ENCODE measurements around the gene SLC4A8. TPM values are rescaled to one million over a fixed set of nuclear protein-coding genes. Genes with fewer than 3 reads are reported as not detected.
A peak's percentile ranks its signal among the peaks of the same experiment; 100 is the strongest.

SLC4A8 gene
- total RNA-seq, 2 experiments from 2014 or later: 1.0 to 6.7 TPM

GRCh38 chr12:51517316-51517715 lies 92.7 kb downstream of the SLC4A8 start:
- Histone ChIP-seq H3K36me3 (ENCODE audit: insufficient read depth, low read length) (no peaks in the 10 kb centered on the region), H3K9me2 (ENCODE audit: insufficient read depth, low read length) (no peaks in the 10 kb centered on the region), H4K20me1 (ENCODE audit: insufficient read depth, low read length) (no peaks in the 10 kb centered on the region), H2AFZ (ENCODE audit: low read length) (no peak overlapping the region), H3K27ac (ENCODE audit: low read depth, low read length, poor library complexity, severe bottlenecking) (no peak overlapping the region), H3K4me3 (ENCODE audit: low read depth, low read length, poor library complexity, severe bottlenecking) (no peak overlapping the region), H3K9me3 (ENCODE audit: low read length) (no peaks in the 10 kb centered on the region), H3K79me2 (ENCODE audit: insufficient read depth, low read depth, low read length) (no peaks in the 10 kb centered on the region), H3K4me1 (ENCODE audit: insufficient read depth, low read length, poor library complexity, severe bottlenecking) (no peaks in the 10 kb centered on the region), H3K4me2 (ENCODE audit: low read length) (no peak overlapping the region)
- no TSS peak for BruUV-seq (replicated peaks)
- ChIA-PET CTCF (ENCODE audit: unreplicated experiment) (no interaction called here), POLR2A (no interaction called here)
- intact Hi-C loops (cut with micrococcal nuclease; ENCODE audit: unreplicated experiment): no loop called here
- no peak for DNase-seq (ENCODE audit: low spot score)
- TF ChIP-seq CTCF (conservative IDR thresholded peaks at IDR 0.05; ENCODE audit: low read length) (no peak), EZH2phosphoT487 (IDR thresholded peaks at IDR 0.05; ENCODE audit: borderline replicate concordance, low read depth, low read length) (no peak)

GRCh38 chr12:51517800-51518199 lies 93.2 kb downstream of the SLC4A8 start:
- TF ChIP-seq EZH2phosphoT487 (IDR thresholded peaks at IDR 0.05; ENCODE audit: borderline replicate concordance, low read depth, low read length) (no peak), CTCF (conservative IDR thresholded peaks at IDR 0.05; ENCODE audit: low read length) (peak; percentile 40; the same call in 1 of the 2 replicates)
- peak; percentile 8 for DNase-seq (ENCODE audit: low spot score)
- H2AFZ ChIP-seq (ENCODE audit: low read length): no peak overlapping the region
- H3K79me2 ChIP-seq (ENCODE audit: insufficient read depth, low read depth, low read length): no peaks in the 10 kb centered on the region
- intact Hi-C loops (cut with micrococcal nuclease; ENCODE audit: unreplicated experiment): no loop called here
- no peaks in the 10 kb centered on the region for H3K9me2 ChIP-seq (ENCODE audit: insufficient read depth, low read length)
- H3K27ac ChIP-seq (ENCODE audit: low read depth, low read length, poor library complexity, severe bottlenecking): no peak overlapping the region
- no peaks in the 10 kb centered on the region for H3K4me1 ChIP-seq (ENCODE audit: insufficient read depth, low read length, poor library complexity, severe bottlenecking)
- H3K36me3 ChIP-seq (ENCODE audit: insufficient read depth, low read length): no peaks in the 10 kb centered on the region
- H3K4me2 ChIP-seq (ENCODE audit: low read length): no peak overlapping the region
- CTCF ChIA-PET (ENCODE audit: unreplicated experiment): no interaction called here
- BruUV-seq (replicated peaks): no TSS peak
- no peak overlapping the region for H3K4me3 ChIP-seq (ENCODE audit: low read depth, low read length, poor library complexity, severe bottlenecking)
- POLR2A ChIA-PET: no interaction called here
- H3K9me3 ChIP-seq (ENCODE audit: low read length): no peaks in the 10 kb centered on the region
- H4K20me1 ChIP-seq (ENCODE audit: insufficient read depth, low read length): no peaks in the 10 kb centered on the region

- H4K20me1 ChIP-seq (ENCODE audit: insufficient read depth, low read length): no peaks in the 10 kb centered on the region
- no TSS peak for BruUV-seq (replicated peaks)
- DNase-seq (ENCODE audit: low spot score): no peak
- no peaks in the 10 kb centered on the region for H3K79me2 ChIP-seq (ENCODE audit: insufficient read depth, low read depth, low read length)
- H2AFZ ChIP-seq (ENCODE audit: low read length): no peak overlapping the region
- H3K9me3 ChIP-seq (ENCODE audit: low read length): no peaks in the 10 kb centered on the region
- no peaks in the 10 kb centered on the region for H3K9me2 ChIP-seq (ENCODE audit: insufficient read depth, low read length)
- no peak overlapping the region for H3K4me3 ChIP-seq (ENCODE audit: low read depth, low read length, poor library complexity, severe bottlenecking)
- intact Hi-C loops (cut with micrococcal nuclease; ENCODE audit: unreplicated experiment): no loop called here
- H3K4me2 ChIP-seq (ENCODE audit: low read length): no peak overlapping the region
- no peaks in the 10 kb centered on the region for H3K4me1 ChIP-seq (ENCODE audit: insufficient read depth, low read length, poor library complexity, severe bottlenecking)
- H3K27ac ChIP-seq (ENCODE audit: low read depth, low read length, poor library complexity, severe bottlenecking): no peak overlapping the region
- POLR2A ChIA-PET: no interaction called here
- CTCF ChIA-PET (ENCODE audit: unreplicated experiment): no interaction called here
- H3K36me3 ChIP-seq (ENCODE audit: insufficient read depth, low read length): no peaks in the 10 kb centered on the region
- TF ChIP-seq EZH2phosphoT487 (IDR thresholded peaks at IDR 0.05; ENCODE audit: borderline replicate concordance, low read depth, low read length) (no peak), CTCF (conservative IDR thresholded peaks at IDR 0.05; ENCODE audit: low read length) (no peak)
These were observed 95.1 kb downstream of the SLC4A8 start for GRCh38 chr12:51519755-51520154.
